Spleen (tissue), 13 donors: ENCODE measurements around the gene CHST4. TPM values are rescaled to one million over a fixed set of nuclear protein-coding genes. Genes with fewer than 3 reads are reported as not detected.

ENCODE experiments used
- DNase-seq: peaks from one replicate; pipeline ENCODE4 v3.0.0-alpha.2; 2020
- H3K27ac ChIP-seq, 8 donors: fragments of 200-600 bp; sonication (generic) in 7 of 8; 1 replicate in 4 of 8; 2 replicates in 4 of 8; pipeline versions ENCODE4 v1.5.0 to v1.8.0; 2016 to 2021; ENCODE audit warnings: inconsistent platforms in 4 of 8, mild to moderate bottlenecking in 4 of 8, moderate library complexity in 1 of 8
- H3K27me3 ChIP-seq, 7 donors: fragments of 200-600 bp; sonication (generic) in 6 of 7; replicated peaks in 1 of 7; 1 replicate in 4 of 7; 2 replicates in 3 of 7; pipeline versions ENCODE4 v1.5.0 to v1.8.0; 2016 to 2021; ENCODE audit warnings: inconsistent platforms in 3 of 7, mild to moderate bottlenecking in 1 of 7
- H3K36me3 ChIP-seq, 6 donors: fragments of 200-600 bp; sonication (generic) in 5 of 6; 1 replicate in 4 of 6; 2 replicates in 2 of 6; pipeline versions ENCODE4 v1.5.0 to v1.8.0; 2016 to 2021; ENCODE audit warnings: inconsistent platforms in 2 of 6
- H3K4me1 ChIP-seq, 6 donors: fragments of 200-600 bp; sonication (generic) in 5 of 6; 1 replicate in 3 of 6; 2 replicates in 3 of 6; pipeline versions ENCODE4 v1.5.0 to v1.8.0; 2016 to 2021; ENCODE audit warnings: inconsistent platforms in 3 of 6
- H3K4me3 ChIP-seq, 8 donors: fragments of 200-600 bp; sonication (generic) in 7 of 8; 1 replicate in 4 of 8; 2 replicates in 4 of 8; pipeline versions ENCODE4 v1.5.0 to v1.8.0; 2016 to 2021; ENCODE audit warnings: inconsistent platforms in 4 of 8, mild to moderate bottlenecking in 4 of 8, moderate library complexity in 2 of 8
- H3K9me3 ChIP-seq, 8 donors: fragments of 200-600 bp; sonication (generic) in 7 of 8; 1 replicate in 4 of 8; 2 replicates in 4 of 8; pipeline versions ENCODE4 v1.5.0 to v1.8.0; 2016 to 2021; ENCODE audit warnings: inconsistent platforms in 4 of 8
- CTCF ChIP-seq, 11 experiments: fragments of 200-600 bp in 7 of 11; fragments of 450-650 bp in 4 of 11; sonication (generic) in 4 of 11; IDR thresholded peaks in 8 of 11; conservative IDR thresholded peaks in 3 of 11; 1 replicate in 7 of 11; 2 replicates in 4 of 11; pipeline versions ENCODE4 v1.4.0 to v1.8.0; 2016 to 2021; ENCODE audit warnings: antibody characterized with exemption in 11 of 11, inconsistent platforms in 4 of 11, mild to moderate bottlenecking in 1 of 11
- POLR2A ChIP-seq, 3 donors: fragments of 450-650 bp; IDR thresholded peaks; one replicate each; pipeline ENCODE4 v1.5.1; 2017; ENCODE audit warnings: antibody characterized with exemption in 3 of 3, mild to moderate bottlenecking in 1 of 3
- POLR2AphosphoS5 ChIP-seq, 3 donors: sonication (generic); formaldehyde crosslinking; IDR thresholded peaks; one replicate each; pipeline ENCODE4 v1.5.1; 2017; ENCODE audit warnings: antibody characterized with exemption in 3 of 3
- WGBS, 5 donors: extraction: QIAGEN DNeasy Blood & Tissue Kit in 3 of 5; methylation state at CpG; one replicate each; pipeline versions ENCODE4 v1.1.5 to v1.1.7; 2013 to 2018; 5-methylcytosine and 5-hydroxymethylcytosine counted together
- intact Hi-C: fragments of 100-400 bp; cut with DNase I; formaldehyde crosslinking; loops from one replicate; pipeline ENCODE4 v1.15.0; 2023; ENCODE audit warnings: low total_unique reads
- long read RNA-seq, 2 donors: transcript quantifications; one replicate each; lab custom pipeline, GENCODE V29; 2026
- polyA plus RNA-seq, 3 donors: library from polyadenylated mRNA; stranded (reverse); fragments of 200-250 nt; gene quantifications; one replicate each; pipeline ENCODE4 v1.2.1, GENCODE V29; 2013
- total RNA-seq, 7 donors: library from RNA; depleted of rRNA in 3 of 7; stranded (reverse); fragments of >200 nt in 3 of 7; fragmentation: NEBNext Ultra II Directional in 4 of 7; extraction: Animal tissue kit (Norgen Biotek cat#: 25700) in 4 of 7; gene quantifications; one replicate each; pipeline versions ENCODE4 v1.1.0 to v1.2.1, GENCODE V29; 2016 to 2021
- donor health status: healthy with polysubstance abuse.
- donor health status: DM: no; HTN: no; CAD: no; lungs with moderate emphysema.
- donor health status: DM: no; HTN: no; CAD: no.
- donor health status: Bipolar disorder and iron deficiency.
- donor health status: healthy.
- donor health status: DM: no; HTN: no; CAD: no.
- donor health status: DM: yes; HTN: yes; CAD: no.

CHST4 gene
- total RNA-seq (not detected), polyA plus RNA-seq (under 1 TPM; 0.04 to 0.14 (median 0.10) TPM)
- long read RNA-seq, donor 1, result 0 reads
- long read RNA-seq, donor 2, result 0 reads

- 20 to 35% (median 31%) methylated on average over 9 of the region's 9 CpGs for WGBS, 5 donors
- H3K4me3 ChIP-seq, result peak within 1 kb of the TSS in 1 of 8 donors; percentile 39
- H3K27me3 ChIP-seq, result peaks cover 0 to 42% (median 6%) of the 10 kb centered on the region in 7 donors
- no peak for DNase-seq
- TF ChIP-seq CTCF (IDR thresholded peaks at IDR 0.05 in 8 of 11, conservative IDR thresholded peaks at IDR 0.05 in 3 of 11) (no peak), POLR2A (IDR thresholded peaks at IDR 0.05) (no peak), POLR2AphosphoS5 (IDR thresholded peaks at IDR 0.05) (no peak)
- no peaks in the 10 kb centered on the region for H3K9me3 ChIP-seq
- no peak within 1 kb of the TSS for H3K27ac ChIP-seq
- no peaks in the 10 kb centered on the region for H3K36me3 ChIP-seq
- no peaks in the 10 kb centered on the region for H3K4me1 ChIP-seq
- intact Hi-C loops, result no loop called here
These were observed at the start of gene CHST4 for GRCh38 chr16:71526111-71526631. TSS of gene CHST4 (plus strand) at chr16:71526426. CDS start at chr16:71536678, 10,252 bp downstream.

- Histone ChIP-seq H3K27ac (no peak overlapping the region), H3K27me3 (no peaks in the 10 kb centered on the region), H3K36me3 (peaks cover 3 to 68% (median 37%) of the 10 kb centered on the region in 6 donors), H3K4me3 (no peak overlapping the region), H3K9me3 (no peaks in the 10 kb centered on the region), H3K4me1 (peaks cover 0 to 4% (median 0%) of the 10 kb centered on the region in 6 donors)
- intact Hi-C loops, result no loop called here
- WGBS, 5 donors, result 87 to 91% (median 90%) methylated on average over 4 of the region's 4 CpGs
- TF ChIP-seq POLR2AphosphoS5 (IDR thresholded peaks at IDR 0.05) (no peak), POLR2A (IDR thresholded peaks at IDR 0.05) (no peak), CTCF (IDR thresholded peaks at IDR 0.05 in 8 of 11, conservative IDR thresholded peaks at IDR 0.05 in 3 of 11) (no peak)
- DNase-seq, result no peak
These were observed 49.6 kb upstream of the CHST4 start for GRCh38 chr16:71476457-71477124.

- WGBS, 5 donors, result 69 to 87% (median 78%) methylated on average over 3 of the region's 3 CpGs
- Histone ChIP-seq H3K9me3 (no peaks in the 10 kb centered on the region), H3K4me3 (no peak overlapping the region), H3K27me3 (no peaks in the 10 kb centered on the region), H3K27ac (no peak overlapping the region), H3K4me1 (peaks cover 0 to 23% (median 8%) of the 10 kb centered on the region in 6 donors), H3K36me3 (peaks cover 3 to 45% (median 36%) of the 10 kb centered on the region in 6 donors)
- intact Hi-C loops, result no loop called here
- TF ChIP-seq POLR2AphosphoS5 (IDR thresholded peaks at IDR 0.05) (no peak), POLR2A (IDR thresholded peaks at IDR 0.05) (no peak), CTCF (IDR thresholded peaks at IDR 0.05 in 8 of 11, conservative IDR thresholded peaks at IDR 0.05 in 3 of 11) (peak in 1 of 11 experiments; percentile 8)
- DNase-seq, result no peak
These were observed 46.8 kb upstream of the CHST4 start for GRCh38 chr16:71479420-71479819.

GRCh38 chr16:71480956-71481355, 45.3 kb upstream of the CHST4 start:
- no peak for DNase-seq
- 95 to 98% (median 98%) methylated on average over 2 of the region's 2 CpGs for WGBS, 5 donors
- H3K36me3 ChIP-seq, result peaks cover 0 to 30% (median 23%) of the 10 kb centered on the region in 6 donors
- no peaks in the 10 kb centered on the region for H3K9me3 ChIP-seq
- peaks cover 0 to 28% (median 13%) of the 10 kb centered on the region in 6 donors for H3K4me1 ChIP-seq
- TF ChIP-seq CTCF (IDR thresholded peaks at IDR 0.05 in 8 of 11, conservative IDR thresholded peaks at IDR 0.05 in 3 of 11) (no peak), POLR2AphosphoS5 (IDR thresholded peaks at IDR 0.05) (no peak), POLR2A (IDR thresholded peaks at IDR 0.05) (no peak)
- H3K27me3 ChIP-seq, result no peaks in the 10 kb centered on the region
- H3K4me3 ChIP-seq, result no peak overlapping the region
- intact Hi-C loops, result no loop called here
- no peak overlapping the region for H3K27ac ChIP-seq
